ENCODE measurements around the gene XPR1. TPM values are rescaled to one million over a fixed set of nuclear protein-coding genes. Genes with fewer than 3 reads are reported as not detected.
A peak's percentile ranks its signal among the peaks of the same experiment; 100 is the strongest.
"Not testable (repeated sequence)": the region's sequence is repeated elsewhere in the genome, so short reads cannot be mapped to it uniquely, and the experiment has no call there.

The XPR1 gene
- total RNA-seq, 1 experiment from 2014 or later: 45.6 TPM

DNA sequence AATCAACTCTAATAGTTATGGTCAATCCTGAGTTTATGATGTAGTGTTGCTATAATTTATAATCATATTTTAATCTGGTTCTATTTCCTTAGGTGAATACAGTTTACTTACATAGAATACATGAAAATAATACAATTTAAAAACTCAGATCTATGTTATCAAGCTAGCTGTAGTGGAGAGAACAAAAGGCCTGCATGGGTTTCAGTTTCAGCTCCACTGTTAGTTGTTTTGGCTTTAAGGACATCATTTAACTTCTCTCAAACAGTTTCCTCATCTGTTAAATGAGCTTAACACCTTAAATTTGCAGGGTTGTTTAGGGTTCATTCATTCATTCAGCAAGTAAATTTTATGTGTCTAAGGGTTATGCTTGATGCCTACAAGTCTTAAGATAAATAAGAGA, 182.4 kb downstream of the XPR1 start:
- no peaks in the 10 kb centered on the region for H3K36me3 ChIP-seq (replicated peaks; ENCODE audit: control insufficient read depth, insufficient read depth, low read length)
- DNase-seq: no peak
- H3K27me3 ChIP-seq (ENCODE audit: control insufficient read depth, insufficient read depth, low read length): no peaks in the 10 kb centered on the region
- H3K4me3 ChIP-seq (ENCODE audit: insufficient read depth, low read depth, low read length): no peak overlapping the region

DNA sequence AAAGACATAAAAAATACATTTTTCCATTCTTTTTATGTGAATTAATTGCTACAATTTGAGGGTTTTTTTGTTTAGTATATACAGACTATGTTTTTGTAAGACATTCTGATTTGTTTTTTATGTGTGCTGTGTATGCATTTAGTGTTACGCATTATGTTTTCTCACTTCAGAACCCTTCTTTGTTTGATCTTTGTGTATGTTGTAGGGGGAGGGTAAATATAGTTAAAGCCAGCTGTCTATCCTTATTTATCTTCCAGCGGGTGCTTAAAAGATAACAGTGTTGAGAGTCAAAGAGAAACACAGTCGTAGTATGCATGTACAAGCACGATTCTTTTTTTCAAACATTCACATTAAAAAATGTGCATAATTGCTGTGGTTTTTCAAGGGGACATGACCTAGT, 183.4 kb downstream of the XPR1 start:
- no peak overlapping the region for H3K4me3 ChIP-seq (ENCODE audit: insufficient read depth, low read depth, low read length)
- DNase-seq: no peak
- no peaks in the 10 kb centered on the region for H3K27me3 ChIP-seq (ENCODE audit: control insufficient read depth, insufficient read depth, low read length)
- no peaks in the 10 kb centered on the region for H3K36me3 ChIP-seq (replicated peaks; ENCODE audit: control insufficient read depth, insufficient read depth, low read length)

DNA sequence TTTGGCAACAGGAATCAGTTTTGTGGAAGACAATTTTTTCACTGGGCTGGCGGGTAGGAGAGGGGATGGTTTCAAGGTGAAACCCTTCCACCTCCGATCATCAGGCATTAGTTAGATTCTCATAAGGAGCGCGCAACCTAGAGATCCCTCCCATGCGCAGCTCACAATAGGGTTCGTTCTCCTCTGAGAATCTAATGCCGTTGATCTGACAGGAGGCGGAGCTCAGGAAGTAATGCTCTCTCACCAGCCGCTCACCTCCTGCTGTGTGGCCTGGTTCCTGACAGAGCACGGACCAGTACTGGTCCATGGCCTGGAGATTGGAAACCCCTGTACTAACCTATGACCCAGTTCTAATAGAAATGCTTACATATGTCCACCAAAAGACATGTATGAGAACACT, 184.3 kb downstream of the XPR1 start:
- no peaks in the 10 kb centered on the region for H3K36me3 ChIP-seq (replicated peaks; ENCODE audit: control insufficient read depth, insufficient read depth, low read length)
- no peak overlapping the region for H3K4me3 ChIP-seq (ENCODE audit: insufficient read depth, low read depth, low read length)
- H3K27me3 ChIP-seq (ENCODE audit: control insufficient read depth, insufficient read depth, low read length): no peaks in the 10 kb centered on the region
- DNase-seq: no peak

DNA sequence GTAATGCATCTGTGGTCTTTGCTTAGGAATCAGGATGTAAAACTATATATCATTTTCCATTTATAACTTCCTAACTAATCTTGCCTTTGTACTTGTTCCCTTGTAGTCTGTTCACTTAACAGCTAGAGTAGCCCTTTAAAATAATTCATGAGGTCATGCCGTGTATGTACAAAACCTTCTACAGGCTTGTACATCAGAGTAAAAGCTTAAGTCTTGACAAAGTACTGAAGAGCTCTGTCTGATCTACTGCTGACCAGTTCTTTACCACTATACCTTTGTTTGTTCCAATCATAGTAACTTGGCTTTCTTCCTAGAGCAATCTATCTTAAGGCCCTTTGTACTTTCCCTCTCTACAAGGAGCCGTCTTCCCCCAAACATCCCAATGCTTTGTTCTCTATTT, 190.1 kb downstream of the XPR1 start:
- no peaks in the 10 kb centered on the region for H3K36me3 ChIP-seq (replicated peaks; ENCODE audit: control insufficient read depth, insufficient read depth, low read length)
- no peaks in the 10 kb centered on the region for H3K27me3 ChIP-seq (ENCODE audit: control insufficient read depth, insufficient read depth, low read length)
- no peak for DNase-seq
- H3K4me3 ChIP-seq (ENCODE audit: insufficient read depth, low read depth, low read length): no peak overlapping the region

DNA sequence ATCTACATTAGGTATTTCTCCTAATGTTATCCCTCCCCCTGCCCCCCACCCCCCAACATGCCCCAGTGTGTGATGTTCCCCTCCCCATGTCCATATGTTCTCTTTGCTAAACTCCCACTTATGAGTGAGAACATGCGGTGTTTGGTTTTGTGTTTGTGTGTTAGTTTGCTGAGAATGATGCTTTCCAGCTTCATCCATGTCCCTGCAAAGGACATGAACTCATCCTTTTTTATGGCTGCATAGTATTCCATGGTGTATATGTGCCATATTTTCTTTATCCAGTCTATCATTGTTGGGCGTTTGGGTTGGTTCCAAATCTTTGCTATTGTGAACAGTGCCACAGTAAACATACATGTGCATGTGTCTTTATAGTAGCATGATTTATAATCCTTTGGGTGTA, 199.7 kb downstream of the XPR1 start:
- not testable (repeated sequence) for H3K27me3 ChIP-seq (ENCODE audit: control insufficient read depth, insufficient read depth, low read length); H3K4me3 ChIP-seq (ENCODE audit: insufficient read depth, low read depth, low read length); H3K36me3 ChIP-seq (replicated peaks; ENCODE audit: control insufficient read depth, insufficient read depth, low read length); DNase-seq

DNA sequence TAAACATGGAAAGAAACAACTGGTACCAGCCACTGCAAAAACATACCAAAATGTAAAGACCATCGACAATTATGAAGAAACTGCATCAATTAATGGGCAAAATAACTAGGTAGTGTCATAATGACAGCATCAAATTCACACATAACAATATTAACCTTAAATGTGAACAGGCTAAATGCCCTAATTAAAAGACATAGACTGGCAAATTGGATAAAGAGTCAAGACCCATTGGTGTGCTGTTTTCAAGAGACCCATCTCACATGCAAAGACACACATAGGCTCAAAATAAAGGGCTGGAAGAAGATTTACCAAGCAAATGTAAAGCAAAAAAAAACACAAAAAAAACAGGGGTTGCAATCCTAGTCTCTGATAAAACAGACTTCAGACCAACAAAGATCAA, 201.4 kb downstream of the XPR1 start:
- H3K27me3 ChIP-seq (ENCODE audit: control insufficient read depth, insufficient read depth, low read length): not testable (repeated sequence)

DNA sequence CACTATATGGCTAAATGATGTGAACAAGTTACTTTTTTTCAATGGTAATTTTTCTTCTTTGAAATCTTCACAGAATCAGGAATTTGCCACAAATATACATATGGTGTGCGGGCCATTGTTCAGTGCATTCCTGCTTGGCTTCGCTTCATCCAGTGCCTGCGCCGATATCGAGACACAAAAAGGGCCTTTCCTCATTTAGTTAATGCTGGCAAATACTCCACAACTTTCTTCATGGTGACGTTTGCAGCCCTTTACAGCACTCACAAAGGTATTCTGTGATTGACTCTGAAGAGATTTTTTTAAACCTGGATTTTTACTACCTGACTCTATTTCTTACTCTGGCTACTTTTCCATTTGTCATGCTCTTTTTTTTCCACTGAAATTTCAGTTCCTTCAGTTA, 204.6 kb downstream of the XPR1 start:
- H3K36me3 ChIP-seq (replicated peaks; ENCODE audit: control insufficient read depth, insufficient read depth, low read length): no peaks in the 10 kb centered on the region
- no peak overlapping the region for H3K4me3 ChIP-seq (ENCODE audit: insufficient read depth, low read depth, low read length)
- DNase-seq: no peak
- H3K27me3 ChIP-seq (ENCODE audit: control insufficient read depth, insufficient read depth, low read length): no peaks in the 10 kb centered on the region

More for the DNA sequence above, 201.4 kb downstream of the XPR1 start:
- H3K4me3 ChIP-seq (ENCODE audit: insufficient read depth, low read depth, low read length); H3K36me3 ChIP-seq (replicated peaks; ENCODE audit: control insufficient read depth, insufficient read depth, low read length); DNase-seq: not testable (repeated sequence)

DNA sequence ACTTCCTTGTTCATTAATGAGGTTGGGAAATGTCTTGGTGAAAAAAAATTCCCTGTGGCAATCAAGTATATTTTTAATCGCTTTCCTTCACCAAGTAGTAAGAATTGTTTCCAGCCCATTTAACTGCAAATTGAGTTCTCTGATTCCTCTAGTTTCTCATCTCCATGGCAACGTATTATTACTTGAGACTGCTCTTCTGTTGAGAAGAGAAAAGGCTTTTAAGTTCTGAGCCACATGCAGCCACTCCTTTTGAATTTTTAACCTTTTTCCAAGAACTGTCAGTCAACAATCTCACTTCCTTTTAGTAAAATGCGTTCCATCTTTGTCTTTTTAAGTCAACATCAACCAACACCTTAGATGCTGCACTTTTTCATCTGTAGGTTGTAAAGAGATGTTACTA, 205.2 kb downstream of the XPR1 start:
- Histone ChIP-seq H3K4me3 (ENCODE audit: insufficient read depth, low read depth, low read length) (no peak overlapping the region), H3K36me3 (replicated peaks; ENCODE audit: control insufficient read depth, insufficient read depth, low read length) (no peaks in the 10 kb centered on the region), H3K27me3 (ENCODE audit: control insufficient read depth, insufficient read depth, low read length) (no peaks in the 10 kb centered on the region)
- peak; percentile 29 for DNase-seq

DNA sequence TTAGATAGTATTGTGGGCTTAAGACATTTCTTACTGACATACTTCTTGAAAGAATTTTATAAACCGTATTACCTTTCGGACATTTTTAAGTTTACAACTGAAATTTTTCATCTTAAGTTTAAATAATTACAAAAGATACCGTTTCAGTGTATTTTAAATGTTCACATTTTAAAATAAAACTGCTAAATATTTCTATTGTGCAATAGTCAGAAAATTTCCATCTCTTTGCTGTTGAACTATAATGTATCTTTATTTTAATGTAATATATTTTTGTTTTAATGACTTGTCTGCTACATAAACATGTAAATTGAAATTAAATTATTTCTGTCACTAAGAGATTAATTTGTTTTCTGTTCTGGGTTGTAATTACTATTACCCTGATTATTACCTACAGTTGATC, 206.7 kb downstream of the XPR1 start:
- DNase-seq: no peak
- no peaks in the 10 kb centered on the region for H3K36me3 ChIP-seq (replicated peaks; ENCODE audit: control insufficient read depth, insufficient read depth, low read length)

DNA sequence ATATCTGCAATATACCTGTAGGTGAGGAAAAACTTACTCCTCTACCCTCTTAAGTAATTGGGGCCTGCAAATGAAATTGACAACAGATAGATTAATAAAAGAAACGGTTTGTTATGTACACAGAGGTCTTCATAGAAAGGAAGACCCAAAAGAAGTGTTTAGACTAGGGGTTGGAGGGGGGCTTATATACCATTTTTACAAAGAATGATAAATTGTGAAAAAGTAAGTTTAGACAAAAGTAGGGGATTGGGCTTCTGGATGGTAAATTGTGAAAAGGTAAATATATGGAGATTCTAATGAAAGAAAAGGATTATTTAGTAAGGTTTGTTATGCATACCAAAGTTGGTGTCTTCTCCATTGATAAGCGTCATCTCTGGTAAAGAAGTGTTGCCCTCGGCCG, 207.7 kb downstream of the XPR1 start:
- Histone ChIP-seq H3K4me3 (ENCODE audit: insufficient read depth, low read depth, low read length) (no peak overlapping the region), H3K27me3 (ENCODE audit: control insufficient read depth, insufficient read depth, low read length) (no peaks in the 10 kb centered on the region), H3K36me3 (replicated peaks; ENCODE audit: control insufficient read depth, insufficient read depth, low read length) (no peaks in the 10 kb centered on the region)
- DNase-seq: no peak

More for the DNA sequence above, 206.7 kb downstream of the XPR1 start:
- Histone ChIP-seq H3K4me3 (ENCODE audit: insufficient read depth, low read depth, low read length) (no peak overlapping the region), H3K27me3 (ENCODE audit: control insufficient read depth, insufficient read depth, low read length) (no peaks in the 10 kb centered on the region)

DNA sequence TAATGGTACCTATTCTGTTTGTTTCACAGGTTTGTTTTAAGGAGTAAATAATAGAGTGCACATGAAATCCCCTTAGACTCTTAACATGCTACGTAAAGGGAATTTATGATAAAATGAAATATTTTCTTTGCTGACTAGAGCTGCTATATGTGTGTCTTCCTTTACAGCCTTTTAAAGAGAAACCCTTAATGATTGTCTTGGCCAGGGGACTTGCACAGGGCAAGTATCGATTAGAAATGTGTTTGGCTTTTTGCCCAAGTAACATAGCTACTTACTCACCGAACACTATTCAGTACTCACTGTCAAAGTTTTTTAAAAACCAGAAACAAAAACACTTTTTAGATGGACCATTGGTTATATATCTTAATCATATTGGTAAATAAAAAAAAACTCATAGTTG, 209.6 kb downstream of the XPR1 start:
- no peaks in the 10 kb centered on the region for H3K27me3 ChIP-seq (ENCODE audit: control insufficient read depth, insufficient read depth, low read length)
- DNase-seq: no peak
- no peaks in the 10 kb centered on the region for H3K36me3 ChIP-seq (replicated peaks; ENCODE audit: control insufficient read depth, insufficient read depth, low read length)
- H3K4me3 ChIP-seq (ENCODE audit: insufficient read depth, low read depth, low read length): no peak overlapping the region

DNA sequence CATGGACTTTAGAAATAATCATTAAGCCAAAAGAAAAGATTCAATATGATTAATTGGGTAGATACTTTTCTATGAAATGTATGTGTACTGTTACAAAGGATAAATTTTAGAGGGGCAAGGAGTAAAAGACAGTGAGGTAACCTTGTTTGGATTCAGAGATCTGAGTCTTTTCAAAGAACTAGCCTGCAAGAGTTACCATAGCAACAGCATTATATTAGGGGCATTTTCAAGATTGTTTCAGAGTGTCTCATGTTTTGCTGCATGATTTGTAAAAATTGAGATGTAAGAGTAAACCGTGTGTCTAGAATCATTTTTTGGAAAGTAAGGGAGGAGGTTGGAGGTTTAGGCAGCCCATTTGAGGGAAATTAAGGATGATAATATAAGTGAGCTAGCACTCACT, 210.2 kb downstream of the XPR1 start:
- Histone ChIP-seq H3K27me3 (ENCODE audit: control insufficient read depth, insufficient read depth, low read length) (no peaks in the 10 kb centered on the region), H3K4me3 (ENCODE audit: insufficient read depth, low read depth, low read length) (no peak overlapping the region), H3K36me3 (replicated peaks; ENCODE audit: control insufficient read depth, insufficient read depth, low read length) (no peaks in the 10 kb centered on the region)
- no peak for DNase-seq

DNA sequence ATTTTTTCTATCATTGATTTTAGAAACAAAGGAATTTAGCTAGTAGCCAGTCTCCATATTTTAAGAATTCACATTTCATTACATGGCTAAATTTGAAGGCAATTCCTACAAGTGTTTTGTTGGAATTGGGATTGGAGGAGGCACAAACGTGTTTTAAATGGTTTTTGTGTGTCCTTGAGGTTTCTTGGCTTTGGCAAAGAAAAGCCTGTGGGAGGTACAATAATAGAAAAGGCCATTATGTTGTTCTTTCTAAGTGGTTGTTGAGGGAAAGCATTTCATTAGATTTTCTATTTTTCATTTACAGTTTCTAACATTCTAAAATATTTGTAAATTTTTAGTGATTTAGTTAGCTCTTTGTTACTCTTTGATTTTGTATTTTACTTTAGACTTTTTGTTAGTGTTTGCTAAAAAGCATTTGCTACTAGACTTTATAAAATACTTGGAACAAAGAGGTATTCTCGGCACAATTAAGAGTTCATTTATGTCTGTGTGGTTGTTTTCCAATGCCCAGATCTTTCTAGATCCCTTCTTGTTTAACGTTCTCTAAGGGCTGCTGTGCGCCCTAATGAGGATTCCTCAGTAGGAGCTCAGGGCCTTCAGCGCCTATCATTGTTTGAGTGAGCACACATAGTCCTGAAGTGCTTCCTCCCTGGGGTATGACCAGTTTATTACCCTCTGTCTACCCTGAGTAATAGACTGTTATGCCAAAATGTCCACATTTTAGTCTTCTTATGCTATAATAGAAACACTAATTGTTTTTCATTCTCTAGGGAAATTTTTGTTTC, 210.9 kb downstream of the XPR1 start:
- DNase-seq: peak; percentile 23
- no peak overlapping the region for H3K4me3 ChIP-seq (ENCODE audit: insufficient read depth, low read depth, low read length)
- H3K36me3 ChIP-seq (replicated peaks; ENCODE audit: control insufficient read depth, insufficient read depth, low read length): no peaks in the 10 kb centered on the region
- no peaks in the 10 kb centered on the region for H3K27me3 ChIP-seq (ENCODE audit: control insufficient read depth, insufficient read depth, low read length)

DNA sequence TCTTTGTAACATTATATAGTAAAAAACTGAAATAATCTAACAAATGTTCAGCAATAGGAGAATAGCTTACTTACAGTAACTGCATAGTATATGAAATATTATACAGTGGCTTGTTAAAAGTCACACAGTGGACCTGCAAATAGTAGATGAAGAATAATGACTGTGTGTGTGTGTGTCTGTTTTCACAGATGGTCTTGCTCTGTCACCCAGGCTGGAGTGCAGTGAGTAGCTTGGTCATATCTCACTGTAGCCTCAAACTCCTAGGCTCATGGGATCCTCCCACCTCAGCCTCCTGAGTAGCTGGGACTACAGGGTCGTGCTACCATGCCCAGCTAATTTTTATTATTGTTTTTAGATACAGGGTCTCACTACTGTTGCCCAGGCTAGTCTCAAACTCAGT, 213.5 kb downstream of the XPR1 start:
- H3K36me3 ChIP-seq (replicated peaks; ENCODE audit: control insufficient read depth, insufficient read depth, low read length): no peaks in the 10 kb centered on the region
- no peak overlapping the region for H3K4me3 ChIP-seq (ENCODE audit: insufficient read depth, low read depth, low read length)
- no peak for DNase-seq
- no peaks in the 10 kb centered on the region for H3K27me3 ChIP-seq (ENCODE audit: control insufficient read depth, insufficient read depth, low read length)

DNA sequence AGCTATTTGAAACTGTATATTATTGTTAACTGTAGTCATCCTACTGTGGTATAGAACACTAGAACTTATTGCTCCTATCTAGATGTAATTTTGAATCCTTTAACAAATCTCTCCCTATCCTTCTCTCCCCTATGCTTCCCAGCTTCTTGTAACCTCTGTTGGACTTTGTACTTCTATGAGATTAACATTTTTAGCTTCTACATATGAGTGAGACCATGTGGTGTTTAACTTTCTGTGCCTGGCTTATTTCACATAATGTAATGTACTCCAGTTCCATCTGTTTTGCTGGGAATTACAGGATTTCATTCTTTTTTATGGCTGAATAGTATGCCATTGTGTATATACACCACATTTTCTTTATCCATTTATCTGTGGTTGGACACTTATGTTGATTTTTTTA, 216.4 kb downstream of the XPR1 start:
- no peak for DNase-seq
- Histone ChIP-seq H3K27me3 (ENCODE audit: control insufficient read depth, insufficient read depth, low read length) (no peaks in the 10 kb centered on the region), H3K36me3 (replicated peaks; ENCODE audit: control insufficient read depth, insufficient read depth, low read length) (no peaks in the 10 kb centered on the region), H3K4me3 (ENCODE audit: insufficient read depth, low read depth, low read length) (no peak overlapping the region)
